GM19351 (cell line): Measurements from ENCODE around the gene SHC1.
A peak's percentile ranks its signal among the peaks of the same experiment; 100 is the strongest.
"Not testable (repeated sequence)": the region's sequence is repeated elsewhere in the genome, so short reads cannot be mapped to it uniquely, and the experiment has no call there.

Source experiments
- ATAC-seq: cut with Tn5 transposase; IDR thresholded peaks from one replicate; pipeline ENCODE4 v1.9.1; 2021; ENCODE audit warnings: mild to moderate bottlenecking, moderate library complexity; ENCODE audit not compliant: unreplicated experiment

The SHC1 gene

DNA sequence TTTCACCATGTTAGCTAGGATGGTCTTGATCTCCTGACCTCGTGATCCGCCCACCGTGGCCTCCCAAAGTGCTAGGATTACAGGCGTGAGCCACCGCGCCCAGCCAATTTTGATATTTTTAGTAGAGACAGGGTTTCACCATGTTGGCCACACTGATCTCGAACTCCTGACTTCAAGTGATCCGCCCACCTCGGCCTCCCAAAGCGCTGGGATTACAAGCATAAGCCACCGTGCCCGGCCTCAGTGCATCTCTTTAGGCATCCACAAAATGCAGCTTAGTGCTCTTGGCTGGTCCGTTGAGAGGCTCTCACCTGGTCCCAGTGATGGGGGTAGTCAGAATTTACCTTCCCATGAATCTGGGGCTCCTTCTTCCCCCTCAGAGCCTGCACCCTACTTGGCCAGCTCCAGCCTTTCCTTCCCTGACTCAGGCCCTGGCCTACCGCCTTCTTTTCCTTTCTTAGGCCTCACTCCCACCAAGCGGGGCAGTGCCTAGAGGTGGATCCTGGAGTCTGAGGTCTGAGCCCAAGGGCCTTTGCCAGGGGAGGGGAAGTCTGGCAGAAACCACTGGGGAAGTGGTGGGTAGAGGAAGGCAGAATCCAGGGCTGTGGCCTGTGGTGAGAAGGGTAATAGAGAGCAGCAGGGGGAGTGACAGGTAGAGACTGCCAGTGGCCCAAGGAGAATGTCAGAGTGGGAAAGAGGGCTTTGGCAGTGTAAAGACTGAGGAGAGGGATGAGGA lies 26.6 kb upstream of the SHC1 start:
- ATAC-seq: no peak

DNA sequence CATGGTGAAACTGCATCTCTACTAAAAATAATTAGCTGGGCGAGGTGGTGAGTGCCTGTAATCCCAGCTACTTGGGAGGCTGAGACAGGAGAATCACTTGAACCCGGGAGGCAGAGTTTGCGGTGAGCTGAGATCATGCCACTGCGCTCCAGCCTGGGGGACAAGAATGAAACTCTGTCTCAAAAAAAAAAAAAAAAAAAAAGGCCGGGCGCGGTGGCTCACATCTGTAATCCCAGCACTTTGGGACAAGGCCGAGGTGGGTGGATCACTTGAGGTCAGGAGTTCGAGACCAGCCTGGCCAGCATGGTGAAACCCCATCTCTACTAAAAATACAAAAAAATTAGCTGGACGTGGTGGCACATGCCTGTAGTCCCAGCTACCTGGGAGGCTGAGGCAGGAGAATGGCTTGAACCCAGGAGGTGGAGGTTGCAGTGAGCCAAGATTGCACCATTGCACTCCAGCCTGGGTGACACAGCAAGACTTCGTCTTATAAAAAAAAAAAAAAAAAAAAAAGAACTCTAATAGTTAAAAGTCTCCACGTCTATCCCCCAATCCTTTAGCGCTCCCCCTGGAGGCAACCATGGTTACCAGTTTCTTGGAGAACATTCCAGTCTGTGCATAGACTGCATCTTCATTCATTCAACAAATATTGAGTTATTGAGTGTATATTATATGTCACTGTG lies 24.9 kb upstream of the SHC1 start:
- not testable (repeated sequence) for ATAC-seq

- ATAC-seq: no peak
Observed at GRCh38 chr1:154994591-154994990, 24.0 kb upstream of the SHC1 start.

GRCh38 chr1:154994269-154994587 lies 23.7 kb upstream of the SHC1 start:
- ATAC-seq: no peak

DNA sequence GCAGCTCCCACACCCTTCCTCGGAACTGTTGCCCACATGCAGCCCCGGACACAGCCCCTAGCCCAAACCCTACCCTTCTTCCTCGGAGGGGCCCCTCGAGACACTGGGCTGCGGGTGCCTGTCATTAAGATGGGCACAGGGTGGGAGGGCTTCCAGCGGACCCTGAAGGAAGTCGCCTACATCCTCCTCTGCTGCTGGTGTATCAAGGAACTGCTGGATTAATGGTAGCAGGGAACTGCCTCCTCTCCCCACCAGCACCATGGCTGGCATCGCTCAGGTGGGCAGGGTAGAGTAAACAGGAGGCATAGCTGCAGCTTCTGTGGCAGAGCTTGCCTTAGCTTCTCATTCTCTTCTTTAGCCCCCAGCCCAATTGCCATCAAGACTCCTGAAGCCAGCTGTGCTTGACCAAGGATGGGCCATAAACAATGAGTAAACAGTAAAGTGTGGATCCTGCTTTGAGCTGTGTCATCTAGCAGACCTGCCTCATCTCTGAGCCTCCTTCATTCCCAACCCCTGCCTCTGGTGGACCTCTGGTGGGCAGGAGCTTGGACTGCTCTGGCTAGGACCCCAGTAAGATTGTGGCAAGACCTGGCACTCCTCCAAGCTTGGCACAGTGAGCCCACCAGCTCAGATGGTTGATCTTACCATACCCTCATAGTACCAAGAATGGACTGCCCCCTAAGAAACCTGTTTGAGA lies 23.2 kb upstream of the SHC1 start, which contains the start of gene LENEP:
LENEP (plus strand) TSS at position 15 of the 697 bp plus-strand sequence; CDS start at position 37, 22 bp downstream.
- no peak for ATAC-seq

DNA sequence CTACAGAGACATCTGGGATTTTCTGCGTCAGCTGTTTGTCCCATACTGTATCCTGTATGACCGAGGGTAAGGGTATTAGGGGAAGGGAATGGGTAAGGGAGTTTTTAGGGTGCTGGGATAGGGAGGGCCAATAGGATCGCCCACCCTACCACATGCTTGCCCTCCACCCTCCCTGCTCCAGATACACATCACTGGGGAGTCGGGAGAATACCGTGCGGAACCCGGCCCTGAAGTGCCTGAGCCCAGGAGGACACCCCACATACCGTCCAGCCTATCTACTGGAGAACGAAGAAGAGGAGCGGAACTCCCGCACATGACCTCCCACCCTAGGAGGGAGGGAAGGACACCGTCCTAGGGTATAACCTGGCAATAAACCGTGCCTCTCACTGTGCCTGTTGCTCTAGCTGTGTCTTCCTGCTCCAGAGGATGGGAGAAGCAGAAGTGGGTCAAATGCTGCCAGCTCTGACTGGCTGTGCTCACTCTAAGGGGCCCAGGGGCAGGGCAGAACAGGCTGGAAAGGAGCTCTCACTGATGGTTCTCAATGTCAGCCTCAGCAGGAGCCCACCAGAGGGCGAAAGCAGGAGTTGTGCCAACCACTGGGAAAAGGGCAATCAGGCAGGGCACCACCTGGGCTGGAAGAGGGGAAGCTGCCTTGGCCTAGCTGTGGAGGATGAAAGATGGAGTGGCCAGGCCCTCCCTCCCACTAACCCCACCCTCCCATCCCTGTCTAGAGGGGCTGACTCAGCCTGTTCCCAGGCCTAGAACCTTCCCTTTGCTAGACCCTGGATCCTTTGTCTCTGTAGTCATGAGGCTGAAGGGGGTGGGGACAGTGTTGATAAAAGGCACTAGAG lies 22.4 kb upstream of the SHC1 start:
- no peak for ATAC-seq

DNA sequence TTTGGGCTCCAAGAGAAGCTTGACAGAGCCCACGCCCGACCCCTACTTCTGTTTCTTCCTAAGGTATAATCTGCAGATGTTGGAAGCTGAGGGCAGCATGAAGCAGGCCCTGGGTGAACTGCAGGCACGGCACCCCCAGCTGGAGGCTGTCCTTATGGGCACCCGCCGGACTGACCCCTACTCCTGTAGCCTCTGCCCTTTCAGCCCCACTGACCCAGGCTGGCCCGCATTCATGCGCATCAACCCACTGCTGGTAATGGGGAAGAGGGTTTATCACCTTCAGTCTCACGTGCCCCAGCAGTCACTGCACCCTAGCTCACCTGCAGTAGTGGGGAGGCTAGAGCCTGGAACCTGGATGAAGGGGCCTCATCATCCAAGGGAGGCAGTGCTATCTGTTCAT lies 19.7 kb upstream of the SHC1 start:
- no peak for ATAC-seq

DNA sequence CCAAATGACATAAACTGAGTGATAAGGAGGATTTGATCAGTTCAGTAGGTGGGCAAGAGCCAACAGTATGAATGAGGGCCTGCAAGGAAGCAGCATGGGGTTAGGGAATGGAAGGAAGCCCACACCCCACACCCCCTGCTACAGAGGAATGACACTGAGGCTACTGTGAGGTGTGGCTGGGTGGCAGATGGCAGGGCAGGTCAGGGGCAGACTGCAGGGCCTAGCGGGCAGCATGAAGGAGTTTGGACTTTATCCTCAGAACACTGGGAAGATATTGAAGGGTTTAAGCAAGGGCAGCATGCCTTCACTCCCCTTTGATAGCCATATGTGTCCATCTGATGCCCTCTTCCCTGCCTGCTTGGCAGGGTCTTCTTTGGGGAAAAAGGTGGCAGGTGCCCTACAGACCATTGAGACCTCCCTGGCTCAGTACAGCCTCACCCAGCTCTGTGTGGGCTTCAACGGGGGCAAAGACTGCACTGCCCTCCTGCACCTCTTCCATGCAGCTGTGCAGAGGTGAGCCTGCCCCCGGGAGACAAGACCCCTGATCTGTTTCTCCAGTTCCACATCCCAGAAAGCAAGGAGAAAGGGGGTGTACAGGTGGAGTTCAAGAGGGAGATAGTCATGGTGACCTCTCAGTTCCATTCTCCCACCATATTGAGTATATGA lies 18.8 kb upstream of the SHC1 start:
- ATAC-seq: no peak

DNA sequence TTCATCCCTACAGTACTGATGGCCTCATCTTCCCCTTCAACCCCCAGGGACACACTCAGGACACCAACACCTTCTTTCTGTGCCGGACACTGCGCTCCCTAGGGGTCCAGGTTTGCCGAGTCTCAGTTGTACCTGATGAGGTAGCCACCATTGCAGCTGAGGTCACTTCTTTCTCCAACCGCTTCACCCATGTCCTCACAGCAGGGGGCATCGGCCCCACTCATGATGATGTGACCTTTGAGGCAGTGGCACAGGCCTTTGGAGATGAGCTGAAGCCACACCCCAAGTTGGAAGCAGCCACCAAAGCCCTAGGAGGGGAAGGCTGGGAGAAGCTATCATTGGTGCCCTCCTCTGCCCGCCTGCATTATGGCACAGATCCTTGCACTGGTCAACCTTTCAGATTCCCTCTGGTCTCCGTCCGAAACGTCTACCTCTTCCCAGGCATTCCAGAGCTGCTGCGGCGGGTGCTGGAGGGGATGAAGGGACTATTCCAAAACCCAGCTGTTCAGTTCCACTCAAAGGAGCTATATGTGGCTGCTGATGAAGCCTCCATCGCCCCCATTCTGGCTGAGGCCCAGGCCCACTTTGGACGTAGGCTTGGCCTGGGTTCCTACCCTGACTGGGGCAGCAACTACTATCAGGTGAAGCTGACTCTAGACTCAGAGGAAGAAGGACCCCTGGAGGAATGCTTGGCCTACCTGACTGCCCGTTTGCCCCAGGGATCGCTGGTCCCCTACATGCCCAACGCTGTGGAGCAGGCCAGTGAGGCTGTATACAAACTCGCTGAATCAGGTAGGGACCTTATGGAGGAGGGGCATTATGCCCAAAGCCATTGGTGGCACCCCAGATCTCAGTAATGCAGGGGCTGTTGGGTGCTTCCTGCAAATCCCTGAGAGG lies 17.8 kb upstream of the SHC1 start:
- no peak for ATAC-seq

DNA sequence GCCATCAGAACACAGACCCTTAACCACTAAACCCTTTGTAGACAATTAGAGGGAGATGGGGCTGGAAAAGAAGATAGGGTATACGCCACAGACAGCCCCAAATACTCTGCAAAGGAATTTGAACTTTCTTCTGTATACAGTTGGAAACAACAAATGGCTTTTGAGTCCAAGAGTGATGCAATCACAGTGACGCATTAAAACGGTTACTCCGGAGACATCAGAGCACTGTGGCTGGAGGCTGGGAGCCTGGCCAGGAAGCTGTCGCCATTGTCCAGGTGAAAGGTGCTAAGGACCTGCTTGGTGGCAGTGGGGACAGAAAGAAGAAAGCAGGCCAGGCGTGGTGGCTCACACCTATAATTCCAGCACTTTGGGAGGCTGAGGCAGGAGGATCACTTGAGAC lies 16.8 kb upstream of the SHC1 start:
- no peak for ATAC-seq

GRCh38 chr1:154986736-154987135 lies 16.2 kb upstream of the SHC1 start:
- not testable (repeated sequence) for ATAC-seq

GRCh38 chr1:154983776-154984466 lies 13.4 kb upstream of the SHC1 start:
- ATAC-seq: no peak

DNA sequence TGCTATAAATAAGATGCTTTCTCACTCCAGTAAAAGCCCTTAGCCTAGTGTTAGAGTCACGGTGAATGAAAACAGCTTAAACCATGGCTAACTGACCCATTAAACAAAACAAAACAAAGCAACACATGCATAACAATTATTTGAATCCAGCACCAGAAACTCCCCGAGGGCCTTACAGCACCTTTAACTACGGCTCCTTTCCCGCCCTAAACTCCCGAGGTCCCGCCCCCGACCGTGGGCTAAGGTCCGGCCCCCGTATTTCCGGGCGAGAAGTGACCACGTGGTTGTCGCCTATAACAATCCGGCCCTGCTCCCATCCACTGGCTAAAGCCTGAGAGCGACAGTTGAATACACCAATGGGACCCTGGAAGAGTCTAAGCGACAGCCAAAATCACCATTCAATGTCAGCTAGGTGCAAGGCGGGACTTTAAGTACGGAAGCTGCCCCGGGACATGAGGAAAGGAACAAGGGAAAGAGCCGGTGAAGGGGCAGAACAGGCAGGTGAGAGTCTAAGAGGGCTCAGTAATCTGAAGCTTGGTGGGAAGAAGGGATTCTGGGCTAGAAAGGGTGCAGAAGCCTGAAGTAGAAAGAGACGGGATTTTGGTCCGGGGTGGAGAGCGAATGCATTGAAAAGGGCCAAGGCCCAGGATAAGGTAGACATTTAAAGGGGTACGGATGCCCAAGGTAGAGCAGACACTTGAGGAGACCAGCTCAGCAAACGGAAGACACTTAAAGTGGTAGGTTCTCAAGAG lies 12.5 kb upstream of the SHC1 start, which contains the start of gene FLAD1:
FLAD1 (plus strand) TSS at position 448 of the 752 bp plus-strand sequence. CDS start 351 bp downstream, outside the sequence.
- peak; percentile 99 for ATAC-seq

DNA sequence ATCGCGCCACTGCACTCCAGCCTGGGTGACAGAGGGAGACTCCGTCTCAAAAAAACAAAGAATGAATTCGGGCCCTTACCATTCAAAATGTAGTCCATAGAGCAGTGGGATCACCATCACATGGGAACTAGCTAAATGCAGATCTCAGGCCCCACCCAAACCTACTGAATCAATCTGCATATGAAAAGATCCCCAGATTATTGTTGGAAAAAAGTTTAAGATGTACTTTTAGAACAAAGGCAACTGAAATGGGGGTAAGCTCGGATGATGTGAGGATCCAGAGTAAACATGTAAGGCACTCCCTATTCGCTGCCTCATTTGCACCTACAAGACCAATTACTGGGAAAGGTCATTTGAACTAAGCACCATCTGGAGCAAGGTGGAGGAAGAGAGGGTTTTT lies 11.8 kb upstream of the SHC1 start:
- no peak for ATAC-seq

GRCh38 chr1:154978360-154978759 lies 7.8 kb upstream of the SHC1 start:
- no peak for ATAC-seq

- not testable (repeated sequence) for ATAC-seq
Observed at GRCh38 chr1:154977762-154978161, 7.2 kb upstream of the SHC1 start.

DNA sequence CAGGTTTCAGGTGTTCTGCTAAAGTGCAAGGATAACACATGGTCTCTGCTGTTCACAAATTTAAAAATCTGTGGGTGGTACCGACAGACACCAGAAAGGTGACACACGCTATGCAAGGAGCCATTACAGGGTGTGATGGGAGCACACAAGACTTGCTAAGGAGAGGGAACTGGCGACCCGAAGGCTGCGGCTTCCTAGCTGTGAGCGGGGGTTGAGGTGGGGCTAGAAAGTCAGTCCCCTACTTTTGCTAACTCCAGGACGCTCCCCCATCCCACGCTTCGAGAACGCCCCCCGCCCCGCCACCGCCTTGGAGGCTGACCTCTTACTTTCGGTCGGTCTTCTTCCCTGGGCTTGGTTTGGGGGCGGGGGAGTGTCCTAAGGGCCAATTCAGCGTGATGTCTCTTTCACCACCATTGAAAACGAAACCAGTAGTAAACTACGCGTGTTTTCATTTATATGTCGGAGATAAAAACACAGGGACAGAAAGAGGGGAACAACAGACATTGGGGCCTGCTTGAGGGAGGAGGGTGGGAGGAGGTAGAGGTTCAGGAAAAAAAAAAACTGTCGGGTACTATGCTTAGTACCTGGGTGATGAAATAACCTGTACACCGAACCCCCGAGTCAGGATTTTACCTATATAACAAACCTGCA lies 5.0 kb upstream of the SHC1 start:
- no peak for ATAC-seq
